GM23338 (cell line): ENCODE measurements around the gene C16orf74. TPM values are rescaled to one million over a fixed set of nuclear protein-coding genes. Genes with fewer than 3 reads are reported as not detected.

Source experiments
- ATAC-seq: fragments of 200-7000 bp; cut with Tn5 transposase; 3 replicates; pipeline ENCODE4 v1.9.1; 2020
- DNase-seq: peaks from one replicate; pipeline ENCODE4 v3.0.0-alpha.2; 2015; ENCODE audit warnings: low spot score
- H2AFZ ChIP-seq: fragments of 200-600 bp; sonication (generic); 2 replicates; pipeline ENCODE4 v1.8.0; 2016; ENCODE audit warnings: antibody characterized with exemption, mild to moderate bottlenecking, moderate library complexity
- H3F3A ChIP-seq: fragments of 200-600 bp; sonication (generic); replicated peaks from 2 replicates; pipeline ENCODE4 v1.8.0; 2017; ENCODE audit warnings: antibody characterized with exemption, mixed run types, low read depth
- H3K27ac ChIP-seq: fragments of 200-600 bp; sonication (generic); 2 replicates; pipeline ENCODE4 v1.6.1; 2016; ENCODE audit warnings: low read depth
- H3K27me3 ChIP-seq: fragments of 200-600 bp; sonication (generic); 2 replicates; pipeline ENCODE4 v1.8.0; 2016; ENCODE audit warnings: mild to moderate bottlenecking, mixed run types, moderate library complexity; ENCODE audit not compliant: insufficient read depth
- H3K36me3 ChIP-seq: fragments of 200-600 bp; sonication (generic); 2 replicates; pipeline ENCODE4 v1.8.0; 2016; ENCODE audit warnings: mild to moderate bottlenecking; ENCODE audit not compliant: insufficient read depth
- H3K4me1 ChIP-seq: fragments of 200-600 bp; sonication (generic); 2 replicates; pipeline ENCODE4 v1.8.0; 2016; ENCODE audit warnings: mild to moderate bottlenecking, moderate library complexity; ENCODE audit not compliant: insufficient read depth
- H3K4me2 ChIP-seq: fragments of 200-600 bp; sonication (generic); 2 replicates; pipeline ENCODE4 v1.7.1; 2017; ENCODE audit warnings: mixed run types
- H3K4me3 ChIP-seq: fragments of 200-600 bp; sonication (generic); 2 replicates; pipeline ENCODE4 v1.6.1; 2016; ENCODE audit warnings: mixed run types
- H3K79me2 ChIP-seq: fragments of 200-600 bp; sonication (generic); replicated peaks from 2 replicates; pipeline ENCODE4 v1.8.0; 2017; ENCODE audit warnings: mild to moderate bottlenecking; ENCODE audit not compliant: insufficient read depth
- H3K9me2 ChIP-seq: fragments of 200-600 bp; sonication (generic); 2 replicates; pipeline ENCODE4 v1.8.0; 2017; ENCODE audit not compliant: insufficient read depth
- H4K20me1 ChIP-seq: fragments of 200-600 bp; sonication (generic); replicated peaks from 2 replicates; pipeline ENCODE4 v1.8.0; 2017; ENCODE audit warnings: mild to moderate bottlenecking; ENCODE audit not compliant: insufficient read depth
- H3K27ac Mint-ChIP-seq: 2 replicates; pipeline ENCODE4 v1.8.0; 2020; ENCODE audit warnings: inconsistent platforms, mild to moderate bottlenecking, moderate library complexity, mixed read lengths
- H3K27me3 Mint-ChIP-seq: 3 replicates; pipeline ENCODE4 v1.8.0; 2022; ENCODE audit warnings: low read depth, mild to moderate bottlenecking, moderate library complexity, mixed read lengths, inconsistent platforms; ENCODE audit not compliant: insufficient read depth, poor library complexity
- H3K36me3 Mint-ChIP-seq: 3 replicates; pipeline ENCODE4 v1.8.0; 2021; ENCODE audit warnings: low read depth, mild to moderate bottlenecking, inconsistent platforms, moderate library complexity, mixed read lengths
- H3K4me1 Mint-ChIP-seq: 3 replicates; pipeline ENCODE4 v1.8.0; 2020; ENCODE audit warnings: mild to moderate bottlenecking, inconsistent platforms, mixed read lengths
- H3K4me3 Mint-ChIP-seq: 3 replicates; pipeline ENCODE4 v1.8.0; 2021; ENCODE audit warnings: moderate library complexity, mild to moderate bottlenecking, inconsistent platforms, mixed read lengths
- H3K9me3 Mint-ChIP-seq: 3 replicates; pipeline ENCODE4 v1.8.0; 2020; ENCODE audit warnings: moderate library complexity, mild to moderate bottlenecking, inconsistent platforms, mixed read lengths
- JUNB ChIP-seq: IDR thresholded peaks from one replicate; pipeline ENCODE4 v1.6.1; 2016; ENCODE audit warnings: antibody characterized with exemption; ENCODE audit not compliant: unreplicated experiment
- NANOG ChIP-seq: IDR thresholded peaks from 2 replicates; pipeline ENCODE4 v1.6.1; 2016; ENCODE audit warnings: antibody characterized with exemption, borderline replicate concordance
- ZNF462 ChIP-seq: fragments of 250-450 bp; sonication (Bioruptor Pico); IDR thresholded peaks from 2 replicates; pipeline ENCODE4 v1.5.0; 2020; ENCODE audit warnings: mild to moderate bottlenecking, moderate library complexity
- polyA plus RNA-seq: library from polyadenylated mRNA; unstranded; fragments of >200 nt; fragmentation: Nextera tagmentation; extraction: Ambion mirVana; gene quantifications from 2 replicates; pipeline ENCODE4 v1.2.1, GENCODE V29; 2016
- total RNA-seq: library from RNA; depleted of rRNA; stranded (reverse); fragments of >200 nt; shearing (Covaris generic); gene quantifications from 2 replicates; pipeline ENCODE4 v1.2.3, GENCODE V29; 2014

C16orf74 gene
- total and polyA plus RNA-seq, 2 experiments from 2014 or later = 12.1 to 19.1 TPM

DNA sequence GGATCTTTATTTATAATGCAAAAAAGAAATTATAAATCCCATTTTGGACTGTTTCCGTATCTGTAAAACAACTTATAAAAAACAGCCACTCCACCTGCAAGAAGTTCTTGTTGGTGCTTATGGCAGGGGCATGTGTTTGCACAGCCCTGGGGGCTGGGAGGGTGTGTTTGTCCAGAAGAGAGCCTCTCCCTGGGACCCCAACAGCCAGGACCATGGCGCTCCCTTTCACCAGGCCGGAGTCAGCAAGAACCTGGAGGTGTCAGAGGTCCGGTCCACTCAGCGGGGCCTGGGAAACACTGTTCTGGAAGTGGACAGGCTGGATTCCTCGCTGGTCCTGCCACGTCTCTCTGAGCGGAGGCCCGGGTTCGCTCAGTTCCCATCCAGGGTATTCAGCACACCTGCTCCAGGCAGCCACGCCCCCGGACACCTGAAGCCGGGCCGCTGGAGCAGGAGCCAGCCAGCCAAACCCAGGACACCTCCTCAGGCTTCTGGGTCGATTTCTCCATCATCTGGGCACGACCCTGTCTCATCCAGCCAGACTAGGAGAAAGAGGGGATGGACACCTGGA, 43.3 kb downstream of the C16orf74 start:
- Mint-ChIP-seq H3K27me3 (no peaks in the 10 kb centered on the region), H3K27ac (no peak overlapping the region), H3K9me3 (peaks cover 5% of the 10 kb centered on the region; the same call in 2 of the 3 replicates), H3K4me3 (no peak overlapping the region), H3K4me1 (peaks cover 8% of the 10 kb centered on the region), H3K36me3 (peaks cover 8% of the 10 kb centered on the region)
- ATAC-seq (peak; percentile 38), DNase-seq (no peak)
- no peak for TF ChIP-seq ZNF462 (CRISPR knock-in tag)
- no peak for TF ChIP-seq NANOG
- Histone ChIP-seq H3K4me3 (no peak overlapping the region), H3K4me2 (no peak overlapping the region), H4K20me1 (no peaks in the 10 kb centered on the region), H3K9me2 (no peaks in the 10 kb centered on the region), H3K27me3 (no peaks in the 10 kb centered on the region), H3F3A (no peaks in the 10 kb centered on the region), H2AFZ (no peak overlapping the region), H3K36me3 (no peaks in the 10 kb centered on the region), H3K27ac (no peak overlapping the region), H3K79me2 (no peaks in the 10 kb centered on the region), H3K4me1 (peaks cover 3% of the 10 kb centered on the region; the same call in 1 of the 2 replicates)

GRCh38 chr16:85706449-85707034, 44.4 kb downstream of the C16orf74 start:
- Histone ChIP-seq H3K9me2 (no peaks in the 10 kb centered on the region), H2AFZ (no peak overlapping the region), H3K27me3 (no peaks in the 10 kb centered on the region), H3K36me3 (no peaks in the 10 kb centered on the region), H4K20me1 (no peaks in the 10 kb centered on the region), H3K4me2 (no peak overlapping the region), H3K4me1 (peaks cover 3% of the 10 kb centered on the region; the same call in 1 of the 2 replicates), H3F3A (no peaks in the 10 kb centered on the region), H3K27ac (no peak overlapping the region), H3K79me2 (no peaks in the 10 kb centered on the region), H3K4me3 (no peak overlapping the region)
- Mint-ChIP-seq H3K4me3 (no peak overlapping the region), H3K4me1 (peaks cover 7% of the 10 kb centered on the region), H3K27ac (no peak overlapping the region), H3K9me3 (no peaks in the 10 kb centered on the region; the same call in 2 of the 3 replicates), H3K36me3 (no peaks in the 10 kb centered on the region), H3K27me3 (peaks cover 3% of the 10 kb centered on the region)
- DNase-seq (no peak), ATAC-seq (no peak)
- TF ChIP-seq JUNB = no peak
- no peak for TF ChIP-seq NANOG
- TF ChIP-seq ZNF462 (CRISPR knock-in tag) = no peak
